ENCODE measurements around the gene BORCS5. TPM values are rescaled to one million over a fixed set of nuclear protein-coding genes. Genes with fewer than 3 reads are reported as not detected.

The BORCS5 gene
- total RNA-seq, 1 donor from 2014 or later: 14.4 TPM

- DNase-seq (ENCODE audit: extremely low spot score, unreplicated experiment): no peak
- Mint-ChIP-seq H3K27ac (no peak overlapping the region), H3K27me3 (no peaks in the 10 kb centered on the region)
These were observed 68.7 kb downstream of the BORCS5 start for GRCh38 chr12:12425616-12426015.

GRCh38 chr12:12427568-12427967 lies 70.7 kb downstream of the BORCS5 start:
- Mint-ChIP-seq H3K4me1 (ENCODE audit: unreplicated experiment) (no peaks in the 10 kb centered on the region), H3K27me3 (no peaks in the 10 kb centered on the region), H3K9me3 (no peaks in the 10 kb centered on the region), H3K4me3 (no peak overlapping the region), H3K27ac (no peak overlapping the region), H3K36me3 (peaks cover 14% of the 10 kb centered on the region)
- TF ChIP-seq CTCF (conservative IDR thresholded peaks at IDR 0.05): no peak
- DNase-seq (ENCODE audit: extremely low spot score, unreplicated experiment): no peak

More at GRCh38 chr12:12425616-12426015, 68.7 kb downstream of the BORCS5 start:
- peaks cover 28% of the 10 kb centered on the region for H3K36me3 Mint-ChIP-seq
- H3K9me3 Mint-ChIP-seq: no peaks in the 10 kb centered on the region
- H3K4me3 Mint-ChIP-seq: no peak overlapping the region
- H3K4me1 Mint-ChIP-seq (ENCODE audit: unreplicated experiment): no peaks in the 10 kb centered on the region
- TF ChIP-seq CTCF (conservative IDR thresholded peaks at IDR 0.05): no peak

GRCh38 chr12:12428047-12428446 lies 71.2 kb downstream of the BORCS5 start:
- no peak overlapping the region for H3K4me3 Mint-ChIP-seq
- no peaks in the 10 kb centered on the region for H3K9me3 Mint-ChIP-seq
- H3K4me1 Mint-ChIP-seq (ENCODE audit: unreplicated experiment): no peaks in the 10 kb centered on the region
- H3K27me3 Mint-ChIP-seq: no peaks in the 10 kb centered on the region
- TF ChIP-seq CTCF (conservative IDR thresholded peaks at IDR 0.05): no peak
- H3K27ac Mint-ChIP-seq: no peak overlapping the region
- peaks cover 14% of the 10 kb centered on the region for H3K36me3 Mint-ChIP-seq
- DNase-seq (ENCODE audit: extremely low spot score, unreplicated experiment): no peak

DNA sequence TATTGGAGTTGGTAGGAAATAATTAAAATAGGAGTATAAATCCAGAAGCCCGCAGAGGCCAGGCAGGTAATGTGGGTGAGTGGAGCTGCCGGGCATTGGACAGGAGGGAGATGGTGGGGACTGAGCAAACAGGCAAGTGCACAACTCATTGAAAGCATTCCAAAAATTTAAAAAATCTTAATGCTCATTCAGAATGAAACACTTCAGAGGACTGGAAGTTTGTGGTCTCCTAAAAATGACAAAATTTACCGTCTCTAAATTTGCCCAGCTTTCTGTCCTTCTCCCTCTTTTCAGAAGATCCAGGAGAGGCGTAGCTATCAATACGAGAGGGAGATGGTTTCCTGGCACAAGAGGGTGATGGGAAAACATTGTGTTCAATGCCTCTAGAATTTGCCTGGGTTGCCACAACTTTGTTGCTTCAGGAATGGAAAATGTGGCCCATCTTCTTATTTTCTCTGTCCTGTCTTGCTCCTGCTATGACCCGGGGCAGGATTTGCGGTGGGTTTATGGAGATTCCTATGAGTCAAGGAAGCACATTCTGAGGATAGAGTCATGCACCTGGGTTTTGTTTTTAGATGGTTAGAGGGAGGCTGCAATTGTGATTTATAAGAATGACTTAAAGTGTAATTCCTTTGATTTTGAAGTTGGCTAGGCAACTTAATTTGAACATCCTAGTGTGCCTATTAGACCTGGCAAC lies 72.2 kb downstream of the BORCS5 start:
- Mint-ChIP-seq H3K36me3 (peaks cover 10% of the 10 kb centered on the region), H3K4me3 (no peak overlapping the region), H3K27ac (no peak overlapping the region), H3K27me3 (no peaks in the 10 kb centered on the region), H3K9me3 (no peaks in the 10 kb centered on the region), H3K4me1 (ENCODE audit: unreplicated experiment) (peaks cover 10% of the 10 kb centered on the region)
- DNase-seq (ENCODE audit: extremely low spot score, unreplicated experiment): no peak
- TF ChIP-seq CTCF (conservative IDR thresholded peaks at IDR 0.05): no peak

DNA sequence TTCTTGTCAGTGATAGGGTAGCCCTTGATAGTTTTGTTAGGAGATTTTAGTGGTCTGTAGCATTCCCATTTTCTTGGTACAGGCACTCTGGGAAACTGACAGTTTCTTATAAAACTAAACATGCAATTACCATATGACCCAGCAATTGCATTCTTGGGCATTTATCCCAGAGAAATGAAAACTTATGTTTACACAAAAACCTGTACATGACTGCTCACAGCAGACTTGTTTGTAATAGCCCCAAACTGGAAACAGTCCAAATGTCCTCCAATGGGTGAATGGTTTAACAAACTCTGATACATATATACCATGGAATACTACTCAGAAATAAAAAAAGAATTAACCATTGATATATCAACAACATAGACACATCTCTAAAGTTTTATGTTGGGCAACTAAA lies 75.5 kb downstream of the BORCS5 start:
- no peak for TF ChIP-seq CTCF (conservative IDR thresholded peaks at IDR 0.05)
- Mint-ChIP-seq H3K27me3 (no peaks in the 10 kb centered on the region), H3K27ac (no peak overlapping the region), H3K4me1 (ENCODE audit: unreplicated experiment) (peaks cover 13% of the 10 kb centered on the region), H3K9me3 (no peaks in the 10 kb centered on the region), H3K36me3 (peaks cover 11% of the 10 kb centered on the region), H3K4me3 (no peak overlapping the region)
- DNase-seq (ENCODE audit: extremely low spot score, unreplicated experiment): no peak
